Bronchial epithelial cell (primary cell): ENCODE data around the gene VCP. TPM values are rescaled to one million over a fixed set of nuclear protein-coding genes. Genes with fewer than 3 reads are reported as not detected.

Experiments used
- DNase-seq: peaks from one replicate; pipeline ENCODE4 v3.0.0-alpha.2; 2010; ENCODE audit warnings: low read depth
- FAIRE-seq: peaks from 2 replicates; lab custom pipeline; 2011; peaks lifted over from hg19 to GRCh38; lab: Jason Lieb, UNC
- H3K27me3 ChIP-seq: 2 replicates; pipeline ENCODE4 v1.5.1; 2011; ENCODE audit warnings: low read length; ENCODE audit not compliant: control insufficient read depth, insufficient read depth
- H3K36me3 ChIP-seq: 2 replicates; pipeline ENCODE4 v1.5.1; 2011; ENCODE audit warnings: low read length; ENCODE audit not compliant: control insufficient read depth, insufficient read depth
- H3K4me3 ChIP-seq: 2 replicates; pipeline ENCODE4 v1.5.1; 2011; ENCODE audit warnings: mild to moderate bottlenecking, low read depth, low read length, control low read depth
- total RNA-seq: library from RNA; depleted of rRNA; stranded (reverse); fragments of >200 nt; gene quantifications from 2 replicates; pipeline ENCODE4 v1.2.1, GENCODE V29; 2014
- TF ChIP-seq, protein P1 (sequence below): IDR thresholded peaks from 2 replicates; pipeline ENCODE4 v1.5.1; 2011; ENCODE audit warnings: mild to moderate bottlenecking, moderate library complexity, low read length, control low read depth, inconsistent platforms; ENCODE audit not compliant: insufficient read depth, severe bottlenecking

The VCP gene
- total RNA-seq, 1 donor from 2014 or later = 320 TPM

DNA sequence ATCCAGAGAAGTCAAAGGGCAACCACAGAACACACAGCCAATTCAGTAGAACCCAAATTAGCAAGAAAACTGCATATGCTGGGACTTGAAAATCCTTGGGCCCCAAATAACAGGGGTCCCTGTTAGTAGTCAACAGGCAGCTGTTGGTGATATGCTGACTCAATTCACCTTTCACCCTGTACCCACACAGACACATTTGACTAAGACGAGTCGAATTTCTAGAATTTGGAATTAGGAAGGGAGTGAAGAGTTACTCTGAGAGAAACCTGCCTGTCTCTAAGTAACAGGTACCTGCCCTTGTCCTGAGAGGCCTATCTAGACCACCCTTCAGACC lies 821 bp upstream of the VCP start:
- TF ChIP-seq, protein P1, sequence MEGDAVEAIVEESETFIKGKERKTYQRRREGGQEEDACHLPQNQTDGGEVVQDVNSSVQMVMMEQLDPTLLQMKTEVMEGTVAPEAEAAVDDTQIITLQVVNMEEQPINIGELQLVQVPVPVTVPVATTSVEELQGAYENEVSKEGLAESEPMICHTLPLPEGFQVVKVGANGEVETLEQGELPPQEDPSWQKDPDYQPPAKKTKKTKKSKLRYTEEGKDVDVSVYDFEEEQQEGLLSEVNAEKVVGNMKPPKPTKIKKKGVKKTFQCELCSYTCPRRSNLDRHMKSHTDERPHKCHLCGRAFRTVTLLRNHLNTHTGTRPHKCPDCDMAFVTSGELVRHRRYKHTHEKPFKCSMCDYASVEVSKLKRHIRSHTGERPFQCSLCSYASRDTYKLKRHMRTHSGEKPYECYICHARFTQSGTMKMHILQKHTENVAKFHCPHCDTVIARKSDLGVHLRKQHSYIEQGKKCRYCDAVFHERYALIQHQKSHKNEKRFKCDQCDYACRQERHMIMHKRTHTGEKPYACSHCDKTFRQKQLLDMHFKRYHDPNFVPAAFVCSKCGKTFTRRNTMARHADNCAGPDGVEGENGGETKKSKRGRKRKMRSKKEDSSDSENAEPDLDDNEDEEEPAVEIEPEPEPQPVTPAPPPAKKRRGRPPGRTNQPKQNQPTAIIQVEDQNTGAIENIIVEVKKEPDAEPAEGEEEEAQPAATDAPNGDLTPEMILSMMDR = no peak
- Histone ChIP-seq H3K36me3 (peaks cover 6% of the 10 kb centered on the region), H3K27me3 (no peaks in the 10 kb centered on the region), H3K4me3 (no peak overlapping the region)
- DNase-seq = no peak
- FAIRE-seq = no peak

DNA sequence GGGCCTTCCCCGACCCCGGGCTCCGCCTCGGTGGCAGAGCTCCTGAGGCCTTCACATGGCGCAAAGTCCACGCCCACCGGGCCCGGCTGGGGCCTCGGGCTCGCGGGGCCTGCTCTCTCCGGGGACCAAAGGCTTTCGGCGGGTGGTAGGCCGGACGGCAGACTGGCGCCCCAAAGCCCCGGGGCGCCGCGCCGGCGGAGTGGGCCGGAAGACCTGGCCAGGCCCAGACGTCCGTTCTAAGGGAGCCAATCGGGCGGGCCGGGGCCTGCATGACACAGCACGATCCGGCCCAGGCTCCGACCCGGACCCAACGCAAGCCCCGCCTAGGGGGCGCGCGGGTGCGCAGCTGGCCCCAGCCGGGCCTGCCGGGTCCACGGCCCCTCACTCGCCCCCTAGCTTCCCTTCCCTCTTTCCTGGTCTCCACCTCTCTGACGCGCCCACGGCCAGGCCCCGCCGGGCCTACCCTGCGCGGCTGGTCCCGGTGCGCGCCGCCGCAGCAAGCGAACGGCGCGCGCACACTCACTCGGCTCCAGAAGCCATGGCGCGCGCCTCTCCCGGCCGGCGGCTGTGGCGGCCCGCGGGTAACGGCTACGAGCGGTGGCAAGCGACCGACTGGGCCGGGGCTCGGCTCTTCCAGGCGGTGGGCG lies 488 bp downstream of the VCP start:
- no peaks in the 10 kb centered on the region for H3K27me3 ChIP-seq

DNA sequence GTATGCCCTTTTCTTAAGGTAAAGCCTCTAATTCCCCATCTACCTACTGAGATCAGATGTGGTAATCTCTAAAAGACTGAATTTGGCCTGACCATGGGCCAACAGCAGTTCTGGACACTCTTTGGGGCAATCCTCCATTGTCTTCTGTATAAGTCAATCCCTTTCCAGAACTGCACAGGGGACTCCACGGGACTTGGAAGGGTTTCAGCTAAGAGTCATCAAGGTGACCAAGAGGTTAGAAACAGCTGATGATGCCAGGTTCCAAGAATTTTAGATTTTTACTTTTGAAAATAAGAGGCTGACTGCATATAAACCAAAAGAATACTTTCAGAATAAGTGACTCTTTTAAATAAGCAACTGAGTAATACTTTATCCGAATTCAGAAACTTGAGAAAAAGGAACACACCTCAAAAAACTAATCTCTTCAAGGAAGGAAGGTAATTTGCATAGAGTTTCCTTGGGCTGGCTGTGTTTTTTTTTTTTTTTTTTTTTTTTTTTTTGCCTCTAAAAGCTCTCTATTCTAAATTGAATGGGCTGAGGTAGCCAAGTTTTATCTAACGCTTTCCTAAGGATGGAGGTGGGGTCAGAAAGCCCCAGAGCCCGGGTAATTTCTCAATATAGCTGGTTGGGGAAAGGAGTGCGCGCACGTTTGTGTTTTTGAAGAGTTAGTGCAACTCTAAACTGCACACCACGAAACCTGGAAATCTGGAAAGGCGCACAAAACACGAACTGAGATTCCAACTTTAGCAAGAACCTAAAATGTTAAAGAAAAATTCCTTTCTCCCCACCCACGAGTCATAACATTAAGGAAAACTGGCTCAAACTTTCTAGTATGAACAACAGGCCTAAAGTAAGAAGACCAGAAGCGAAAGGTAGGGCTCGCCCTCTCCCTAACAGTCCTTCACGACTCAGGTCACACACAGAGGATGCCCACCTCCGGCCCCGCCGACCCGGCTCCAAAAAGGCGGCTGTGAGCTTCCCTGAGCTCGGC lies 1.3 kb downstream of the VCP start:
- no peaks in the 10 kb centered on the region for H3K27me3 ChIP-seq
- DNase-seq (peak; percentile 61), FAIRE-seq (no peak)
- peak overlapping the region; percentile 88 for H3K4me3 ChIP-seq
- H3K36me3 ChIP-seq = peaks cover 16% of the 10 kb centered on the region
- TF ChIP-seq, protein P1 = no peak

More for the DNA sequence above, 488 bp downstream of the VCP start:
- Histone ChIP-seq H3K4me3 (peak overlapping the region; percentile 88), H3K36me3 (peaks cover 11% of the 10 kb centered on the region)
- no peak for FAIRE-seq
- TF ChIP-seq, protein P1 = peak; percentile 62
- peak; percentile 67 for DNase-seq

DNA sequence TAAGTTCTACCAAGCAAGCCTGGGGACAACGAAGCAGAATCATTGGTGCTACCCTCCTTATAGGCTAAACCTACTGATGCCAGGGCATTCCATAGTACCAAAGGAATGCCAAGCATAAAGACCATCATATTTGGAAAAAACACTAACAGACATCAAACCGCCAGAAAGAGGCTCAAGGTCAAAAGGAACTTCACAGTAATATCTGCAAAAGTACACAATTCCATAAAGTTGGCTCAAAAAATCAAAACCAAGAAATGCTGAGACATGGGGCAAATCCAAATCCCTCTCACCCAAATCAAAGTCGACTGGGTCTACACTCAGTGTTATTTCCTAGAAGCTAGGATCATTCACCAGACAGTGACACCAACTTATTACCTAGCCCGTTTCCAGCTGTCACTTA lies 3.4 kb downstream of the VCP start:
- no peaks in the 10 kb centered on the region for H3K27me3 ChIP-seq
- DNase-seq (no peak), FAIRE-seq (no peak)
- TF ChIP-seq, protein P1 = no peak
- peaks cover 25% of the 10 kb centered on the region for H3K36me3 ChIP-seq
- H3K4me3 ChIP-seq = no peak overlapping the region

DNA sequence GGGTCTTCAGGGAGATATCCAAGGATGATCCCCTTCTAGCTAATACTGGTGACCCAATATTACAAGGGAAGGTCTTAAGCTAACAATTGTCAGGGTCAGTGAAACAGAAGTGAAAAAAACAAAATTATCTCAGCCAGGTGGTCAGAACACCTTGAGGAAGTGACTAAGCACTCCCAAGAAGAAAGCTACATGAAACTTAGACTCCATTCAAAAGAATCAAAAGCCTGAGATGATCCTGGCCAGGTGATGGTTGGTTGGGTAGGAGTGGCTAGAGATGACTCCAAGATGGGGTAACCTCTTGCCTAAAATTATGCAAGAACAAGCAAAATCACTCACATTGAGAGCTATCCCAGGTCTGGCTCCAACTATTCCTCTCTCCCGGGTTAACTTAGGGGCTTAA lies 5.4 kb downstream of the VCP start:
- Histone ChIP-seq H3K36me3 (peaks cover 37% of the 10 kb centered on the region), H3K27me3 (no peaks in the 10 kb centered on the region), H3K4me3 (no peak overlapping the region)
- FAIRE-seq = no peak
- TF ChIP-seq, protein P1 = no peak
- peak; percentile 42 for DNase-seq
